IPS-18c (cell line): ENCODE data around the gene LCNL1.

Experiments used
- H3K4me3 ChIP-seq: 2 replicates; pipeline ENCODE4 v1.7.0; 2013; ENCODE audit warnings: low read depth, mild to moderate bottlenecking, low read length, moderate library complexity; ENCODE audit not compliant: insufficient read depth
- H3K9me3 ChIP-seq: one replicate; pipeline ENCODE4 v1.6.1; 2013; ENCODE audit warnings: mild to moderate bottlenecking, low read length, moderate library complexity; ENCODE audit not compliant: control insufficient read depth, insufficient read depth

LCNL1 gene

GRCh38 chr9:136945333-136946227 lies 37.2 kb upstream of the LCNL1 start:
- Histone ChIP-seq H3K4me3 (no peak overlapping the region), H3K9me3 (peaks cover 2% of the 10 kb centered on the region)

GRCh38 chr9:136946228-136947027 lies 36.4 kb upstream of the LCNL1 start:
- peaks cover 2% of the 10 kb centered on the region for H3K9me3 ChIP-seq
- H3K4me3 ChIP-seq = no peak overlapping the region

GRCh38 chr9:136947028-136947891 lies 35.5 kb upstream of the LCNL1 start:
- no peak overlapping the region for H3K4me3 ChIP-seq
- peaks cover 2% of the 10 kb centered on the region for H3K9me3 ChIP-seq

GRCh38 chr9:136947955-136948510 lies 34.8 kb upstream of the LCNL1 start:
- Histone ChIP-seq H3K4me3 (no peak overlapping the region), H3K9me3 (peaks cover 2% of the 10 kb centered on the region)

GRCh38 chr9:136949239-136949816 lies 33.5 kb upstream of the LCNL1 start:
- Histone ChIP-seq H3K9me3 (peaks cover 2% of the 10 kb centered on the region), H3K4me3 (peak overlapping the region; percentile 71)

- Histone ChIP-seq H3K9me3 (no peaks in the 10 kb centered on the region), H3K4me3 (peak overlapping the region; percentile 71)
These were observed 32.8 kb upstream of the LCNL1 start for GRCh38 chr9:136949817-136950655.

GRCh38 chr9:136950656-136951276 lies 32.0 kb upstream of the LCNL1 start:
- no peaks in the 10 kb centered on the region for H3K9me3 ChIP-seq
- H3K4me3 ChIP-seq = peak overlapping the region; percentile 71

GRCh38 chr9:136951541-136952320 lies 31.1 kb upstream of the LCNL1 start, which contains the start of gene LCN12:
Gene LCN12 (plus strand): TSS chr9:136952273. CDS start chr9:136952328, 55 bp downstream.
- Histone ChIP-seq H3K4me3 (no peak within 1 kb of the TSS), H3K9me3 (no peaks in the 10 kb centered on the region)

- Histone ChIP-seq H3K9me3 (no peaks in the 10 kb centered on the region), H3K4me3 (no peak overlapping the region)
These were observed 30.4 kb upstream of the LCNL1 start for GRCh38 chr9:136952321-136952850.

- no peak overlapping the region for H3K4me3 ChIP-seq
- H3K9me3 ChIP-seq = no peaks in the 10 kb centered on the region
These were observed 29.7 kb upstream of the LCNL1 start for GRCh38 chr9:136952876-136953770.

GRCh38 chr9:136953771-136954269 lies 29.0 kb upstream of the LCNL1 start:
- H3K9me3 ChIP-seq = no peaks in the 10 kb centered on the region
- no peak overlapping the region for H3K4me3 ChIP-seq

- Histone ChIP-seq H3K9me3 (no peaks in the 10 kb centered on the region), H3K4me3 (no peak overlapping the region)
These were observed 28.3 kb upstream of the LCNL1 start for GRCh38 chr9:136954270-136955083.
